Activated CD8-positive, alpha-beta T cell treated with anti-CD3 and anti-CD28 coated beads for 36 hours (primary cell): ENCODE data around the gene CD99L2. TPM values are rescaled to one million over a fixed set of nuclear protein-coding genes. Genes with fewer than 3 reads are reported as not detected.

ENCODE experiments used
- ATAC-seq: fragments of 200-7000 bp; cut with Tn5 transposase; one replicate; pipeline ENCODE4 v1.10.0; 2021; ENCODE audit warnings: mild to moderate bottlenecking, moderate library complexity
- CTCF ChIA-PET: fragments of 350-600 bp; sonication (Branson Sonifier 250); formaldehyde crosslinking; loops from one replicate; lab custom pipeline; 2021; ENCODE audit warnings: antibody characterized with exemption; lab: Charles Lee
- POLR2A ChIA-PET: fragments of 350-600 bp; sonication (Branson Sonifier 250); formaldehyde crosslinking; loops from one replicate; lab custom pipeline; 2021; ENCODE audit warnings: antibody characterized with exemption; lab: Charles Lee
- DNase-seq: peaks from one replicate; pipeline ENCODE4 v3.0.0-alpha.2; 2020
- H3K27ac Mint-ChIP-seq: one replicate; pipeline ENCODE4 v1.8.0; 2021; ENCODE audit warnings: mild to moderate bottlenecking, mixed read lengths
- H3K27me3 Mint-ChIP-seq: one replicate; pipeline ENCODE4 v1.8.0; 2021; ENCODE audit warnings: mixed read lengths
- H3K36me3 Mint-ChIP-seq: one replicate; pipeline ENCODE4 v1.8.0; 2021; ENCODE audit warnings: low read depth, mixed read lengths
- H3K4me1 Mint-ChIP-seq: one replicate; pipeline ENCODE4 v1.8.0; 2021; ENCODE audit warnings: low read depth, mixed read lengths
- H3K4me3 Mint-ChIP-seq: one replicate; pipeline ENCODE4 v1.8.0; 2021; ENCODE audit warnings: mild to moderate bottlenecking, moderate library complexity, mixed read lengths
- H3K9me3 Mint-ChIP-seq: one replicate; pipeline ENCODE4 v1.8.0; 2021; ENCODE audit warnings: mixed read lengths
- CTCF ChIP-seq: fragments of 200-600 bp; IDR thresholded peaks from one replicate; pipeline ENCODE4 v1.8.0; 2022; ENCODE audit warnings: antibody characterized with exemption, mild to moderate bottlenecking
- intact Hi-C: fragments of 100-400 bp; cut with micrococcal nuclease; formaldehyde crosslinking; loops from one replicate; pipeline ENCODE4 v1.10.0; 2022
- total RNA-seq, 2 experiments: library from RNA; stranded (reverse); gene quantifications; one replicate each; pipeline ENCODE4 v1.2.3, GENCODE V29; 2021

The CD99L2 gene
- total RNA-seq, 2 experiments from 2014 or later, result 11.9 to 12.6 TPM

GRCh38 chrX:150907474-150907873 lies 9.0 kb upstream of the CD99L2 start:
- ATAC-seq (no peak), DNase-seq (no peak)
- ChIA-PET POLR2A (no interaction called here), CTCF (no interaction called here)
- Mint-ChIP-seq H3K27ac (no peak overlapping the region), H3K4me3 (no peak overlapping the region), H3K9me3 (no peaks in the 10 kb centered on the region), H3K27me3 (no peaks in the 10 kb centered on the region), H3K36me3 (no peaks in the 10 kb centered on the region), H3K4me1 (no peaks in the 10 kb centered on the region)
- intact Hi-C loops, result loop anchor here (10.0 kb wide), 1 partner anchor 133 kb away; no protein-coding TSS in a partner anchor
- no peak for TF ChIP-seq CTCF

GRCh38 chrX:150906694-150907093 lies 8.2 kb upstream of the CD99L2 start:
- H3K27me3 Mint-ChIP-seq, result no peaks in the 10 kb centered on the region
- no peak overlapping the region for H3K4me3 Mint-ChIP-seq
- no peak overlapping the region for H3K27ac Mint-ChIP-seq
- ChIA-PET POLR2A (no interaction called here), CTCF (no interaction called here)
- TF ChIP-seq CTCF, result no peak
- no peak for DNase-seq
- H3K9me3 Mint-ChIP-seq, result no peaks in the 10 kb centered on the region
- H3K36me3 Mint-ChIP-seq, result no peaks in the 10 kb centered on the region
- H3K4me1 Mint-ChIP-seq, result no peaks in the 10 kb centered on the region
- no peak for ATAC-seq
- intact Hi-C loops, result loop anchor here (10.0 kb wide), 1 partner anchor 132 kb away; no protein-coding TSS in a partner anchor

- intact Hi-C loops, result loop anchor here (10.0 kb wide), 1 partner anchor 130 kb away; no protein-coding TSS in a partner anchor
- Mint-ChIP-seq H3K9me3 (no peaks in the 10 kb centered on the region), H3K4me1 (no peaks in the 10 kb centered on the region), H3K27ac (no peak overlapping the region), H3K4me3 (no peak overlapping the region), H3K36me3 (no peaks in the 10 kb centered on the region), H3K27me3 (no peaks in the 10 kb centered on the region)
- no peak for TF ChIP-seq CTCF
- DNase-seq (no peak), ATAC-seq (no peak)
- POLR2A ChIA-PET, result no interaction called here
- CTCF ChIA-PET, result no interaction called here
Observed at GRCh38 chrX:150905293-150905692, 6.8 kb upstream of the CD99L2 start.

- Mint-ChIP-seq H3K9me3 (no peaks in the 10 kb centered on the region), H3K4me1 (no peaks in the 10 kb centered on the region), H3K36me3 (no peaks in the 10 kb centered on the region), H3K27me3 (no peaks in the 10 kb centered on the region), H3K4me3 (no peak overlapping the region), H3K27ac (no peak overlapping the region)
- POLR2A ChIA-PET, result no interaction called here
- TF ChIP-seq CTCF, result no peak
- DNase-seq, result no peak
- CTCF ChIA-PET, result no interaction called here
- intact Hi-C loops, result loop anchor here (10.0 kb wide), 1 partner anchor 128 kb away; no protein-coding TSS in a partner anchor
- ATAC-seq, result no peak
Observed at GRCh38 chrX:150903110-150903508, 4.6 kb upstream of the CD99L2 start.

- intact Hi-C loops, result loop anchor here (10.0 kb wide), 1 partner anchor 128 kb away; no protein-coding TSS in a partner anchor
- Mint-ChIP-seq H3K36me3 (no peaks in the 10 kb centered on the region), H3K4me3 (no peak overlapping the region), H3K27ac (no peak overlapping the region), H3K9me3 (no peaks in the 10 kb centered on the region), H3K4me1 (no peaks in the 10 kb centered on the region), H3K27me3 (no peaks in the 10 kb centered on the region)
- CTCF ChIA-PET, result no interaction called here
- DNase-seq, result no peak
- POLR2A ChIA-PET, result no interaction called here
- TF ChIP-seq CTCF, result no peak
- ATAC-seq, result no peak
Observed at GRCh38 chrX:150902434-150903109, 4.1 kb upstream of the CD99L2 start.
